Measurements from ENCODE around the gene PTPRJ.

DNA sequence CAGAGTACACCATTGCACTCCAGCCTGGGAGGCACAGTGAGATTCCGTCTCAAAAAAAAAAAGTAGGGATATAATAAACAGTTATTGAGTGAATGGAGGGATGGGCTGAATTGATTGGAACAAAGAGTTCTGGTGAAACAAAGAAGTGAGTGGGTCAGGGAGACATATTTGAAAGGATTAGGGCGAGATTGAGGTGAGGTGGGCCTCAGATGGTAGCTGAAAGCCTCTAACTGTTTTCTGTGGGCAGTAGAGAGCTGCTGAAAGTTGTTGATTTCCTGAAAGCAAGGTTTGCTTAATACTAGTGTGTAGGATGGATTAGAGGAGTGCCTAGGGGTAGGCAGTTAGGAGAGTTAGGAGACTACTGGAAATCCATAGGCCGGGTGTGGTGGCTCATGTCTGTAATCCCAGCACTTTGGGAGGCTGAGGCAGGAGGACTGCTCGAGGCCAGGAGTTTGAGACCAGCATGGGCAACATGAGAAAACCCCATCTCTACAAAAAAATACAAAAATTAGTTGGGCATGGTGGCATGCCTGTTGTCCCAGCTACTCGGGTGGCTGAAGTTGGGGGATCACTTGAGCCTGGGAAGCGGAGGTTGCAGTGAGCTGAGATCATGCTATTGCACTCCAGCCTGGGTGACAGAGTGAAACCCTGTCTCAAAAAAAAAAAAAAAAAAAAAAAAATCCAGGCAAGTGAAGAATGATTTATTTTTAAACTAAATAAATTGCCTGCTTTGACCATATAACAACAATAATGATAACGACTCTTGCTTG lies 41.4 kb upstream of the PTPRJ start:
- TF ChIP-seq POLR2A (IDR thresholded peaks at IDR 0.05), result no peak
- TF ChIP-seq, protein P1, sequence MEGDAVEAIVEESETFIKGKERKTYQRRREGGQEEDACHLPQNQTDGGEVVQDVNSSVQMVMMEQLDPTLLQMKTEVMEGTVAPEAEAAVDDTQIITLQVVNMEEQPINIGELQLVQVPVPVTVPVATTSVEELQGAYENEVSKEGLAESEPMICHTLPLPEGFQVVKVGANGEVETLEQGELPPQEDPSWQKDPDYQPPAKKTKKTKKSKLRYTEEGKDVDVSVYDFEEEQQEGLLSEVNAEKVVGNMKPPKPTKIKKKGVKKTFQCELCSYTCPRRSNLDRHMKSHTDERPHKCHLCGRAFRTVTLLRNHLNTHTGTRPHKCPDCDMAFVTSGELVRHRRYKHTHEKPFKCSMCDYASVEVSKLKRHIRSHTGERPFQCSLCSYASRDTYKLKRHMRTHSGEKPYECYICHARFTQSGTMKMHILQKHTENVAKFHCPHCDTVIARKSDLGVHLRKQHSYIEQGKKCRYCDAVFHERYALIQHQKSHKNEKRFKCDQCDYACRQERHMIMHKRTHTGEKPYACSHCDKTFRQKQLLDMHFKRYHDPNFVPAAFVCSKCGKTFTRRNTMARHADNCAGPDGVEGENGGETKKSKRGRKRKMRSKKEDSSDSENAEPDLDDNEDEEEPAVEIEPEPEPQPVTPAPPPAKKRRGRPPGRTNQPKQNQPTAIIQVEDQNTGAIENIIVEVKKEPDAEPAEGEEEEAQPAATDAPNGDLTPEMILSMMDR (IDR thresholded peaks at IDR 0.05), result no peak
